Testis (tissue), 3 donors: ENCODE results near the gene SRP54. TPM values are rescaled to one million over a fixed set of nuclear protein-coding genes. Genes with fewer than 3 reads are reported as not detected.

ENCODE experiments used
- DNase-seq: peaks from one replicate; pipeline ENCODE4 v3.0.0-alpha.2; 2019
- H3K27ac ChIP-seq, 2 donors: fragments of 200-600 bp; sonication (generic); one replicate each; pipeline ENCODE4 v1.5.1; 2019
- H3K27me3 ChIP-seq: fragments of 200-600 bp; sonication (generic); one replicate; pipeline ENCODE4 v1.5.1; 2019
- H3K36me3 ChIP-seq: fragments of 200-600 bp; sonication (generic); one replicate; pipeline ENCODE4 v1.5.1; 2017; ENCODE audit warnings: low read depth; ENCODE audit errors: missing control alignments
- H3K4me1 ChIP-seq: fragments of 200-600 bp; sonication (generic); one replicate; pipeline ENCODE4 v1.5.1; 2019
- H3K4me3 ChIP-seq, 2 donors: fragments of 200-600 bp; sonication (generic); one replicate each; pipeline ENCODE4 v1.5.1; 2017 to 2019
- H3K9me3 ChIP-seq: fragments of 200-600 bp; sonication (generic); one replicate; pipeline ENCODE4 v1.5.1; 2017
- CTCF ChIP-seq, 3 experiments: fragments of 450-650 bp in 2 of 3; fragments of 200-600 bp in 1 of 3; sonication (generic) in 1 of 3; IDR thresholded peaks; one replicate each; pipeline ENCODE4 v1.5.1; 2016 to 2019; ENCODE audit warnings: antibody characterized with exemption in 3 of 3, mild to moderate bottlenecking in 2 of 3, moderate library complexity in 1 of 3
- POLR2A ChIP-seq: fragments of 450-650 bp; IDR thresholded peaks from one replicate; pipeline ENCODE4 v1.6.1; 2017; ENCODE audit warnings: antibody characterized with exemption, mild to moderate bottlenecking, moderate library complexity
- WGBS, 2 donors: methylation state at CpG; one replicate each; pipeline ENCODE4 v1.1.5; 2018; 5-methylcytosine and 5-hydroxymethylcytosine counted together
- intact Hi-C: fragments of 100-400 bp; cut with DNase I; formaldehyde crosslinking; loops from one replicate; pipeline ENCODE4 v1.15.1; 2023; ENCODE audit warnings: low total_unique reads
- polyA plus RNA-seq: library from polyadenylated mRNA; stranded (reverse); fragments of 350-450 nt; fragmentation: Illumina TruSeq; extraction: RNeasy Lipid Tissue Mini Kit (QIAGEN cat#74804); gene quantifications from one replicate; pipeline ENCODE4 v1.2.3, GENCODE V29; 2014; ENCODE audit warnings: low read depth, low replicate concordance; ENCODE audit not compliant: insufficient read depth
- total RNA-seq, 2 donors: library from RNA; depleted of rRNA; stranded (reverse); fragments of >200 nt; gene quantifications; one replicate each; pipeline ENCODE4 v1.2.3, GENCODE V29; 2016

The SRP54 gene
- total and polyA plus RNA-seq, 3 donors from 2014 or later = 78.5 to 132 (median 84.1) TPM

- intact Hi-C loops = loop anchor here (10.0 kb wide), 1 partner anchor 168 kb away; the partner anchor contains the start of gene BAZ1A
- no peak for DNase-seq
- H3K27ac ChIP-seq = no peak overlapping the region
- 94 to 97% methylated on average over 3 of the region's 3 CpGs for WGBS, 2 donors
- H3K36me3 ChIP-seq = no peaks in the 10 kb centered on the region
- peaks cover 10% of the 10 kb centered on the region for H3K4me1 ChIP-seq
- H3K9me3 ChIP-seq = no peaks in the 10 kb centered on the region
- no peaks in the 10 kb centered on the region for H3K27me3 ChIP-seq
- TF ChIP-seq POLR2A (no peak), CTCF (IDR thresholded peaks at IDR 0.05) (no peak)
- H3K4me3 ChIP-seq = no peak overlapping the region
Observed at GRCh38 chr14:35042632-35043031, 59.8 kb downstream of the SRP54 start.

GRCh38 chr14:35043046-35043445, 60.3 kb downstream of the SRP54 start:
- WGBS, 2 donors = 95% methylated on average over 2 of the region's 2 CpGs
- Histone ChIP-seq H3K9me3 (no peaks in the 10 kb centered on the region), H3K27ac (no peak overlapping the region), H3K27me3 (no peaks in the 10 kb centered on the region), H3K36me3 (no peaks in the 10 kb centered on the region), H3K4me3 (no peak overlapping the region), H3K4me1 (peaks cover 10% of the 10 kb centered on the region)
- DNase-seq = no peak
- TF ChIP-seq POLR2A (no peak), CTCF (IDR thresholded peaks at IDR 0.05) (no peak)
- intact Hi-C loops = loop anchor here (10.0 kb wide), 1 partner anchor 168 kb away; the partner anchor contains the start of gene BAZ1A

- Histone ChIP-seq H3K27me3 (no peaks in the 10 kb centered on the region), H3K4me1 (peaks cover 10% of the 10 kb centered on the region), H3K4me3 (peak overlapping the region; percentile 90 to 92), H3K9me3 (no peaks in the 10 kb centered on the region), H3K27ac (peak overlapping the region; percentile 96), H3K36me3 (no peaks in the 10 kb centered on the region)
- DNase-seq = no peak
- WGBS, 2 donors = 8 to 19% methylated on average over 8 of the region's 8 CpGs
- TF ChIP-seq POLR2A (no peak), CTCF (IDR thresholded peaks at IDR 0.05) (no peak)
- intact Hi-C loops = loop anchor here (10.0 kb wide), 1 partner anchor 170 kb away; the partner anchor contains the start of gene BAZ1A
Observed at GRCh38 chr14:35044939-35045797, 62.4 kb downstream of the SRP54 start.

GRCh38 chr14:35045798-35046047, 62.9 kb downstream of the SRP54 start:
- TF ChIP-seq CTCF (IDR thresholded peaks at IDR 0.05) (no peak), POLR2A (no peak)
- WGBS, 2 donors = 0% methylated on average over 6 of the region's 6 CpGs
- H3K27me3 ChIP-seq = no peaks in the 10 kb centered on the region
- no peaks in the 10 kb centered on the region for H3K36me3 ChIP-seq
- no peaks in the 10 kb centered on the region for H3K9me3 ChIP-seq
- intact Hi-C loops = loop anchor here (10.0 kb wide), 1 partner anchor 171 kb away; the partner anchor contains the start of gene BAZ1A
- peak overlapping the region; percentile 90 to 92 for H3K4me3 ChIP-seq
- H3K4me1 ChIP-seq = peaks cover 10% of the 10 kb centered on the region
- peak overlapping the region; percentile 96 for H3K27ac ChIP-seq
- DNase-seq = no peak
